GM18861 (cell line): ENCODE measurements around the gene AARS2.
"Not testable (repeated sequence)": the region's sequence is repeated elsewhere in the genome, so short reads cannot be mapped to it uniquely, and the experiment has no call there.

Source experiments
- ATAC-seq: cut with Tn5 transposase; IDR thresholded peaks from one replicate; pipeline ENCODE4 v1.9.1; 2021; ENCODE audit not compliant: unreplicated experiment

The AARS2 gene

GRCh38 chr6:44332585-44332984 lies 19.4 kb upstream of the AARS2 start:
- ATAC-seq = no peak

GRCh38 chr6:44329858-44330257 lies 16.7 kb upstream of the AARS2 start:
- ATAC-seq = no peak

GRCh38 chr6:44328203-44328602 lies 15.1 kb upstream of the AARS2 start:
- ATAC-seq = not testable (repeated sequence)

- no peak for ATAC-seq
Measured at GRCh38 chr6:44327760-44328159, 14.6 kb upstream of the AARS2 start.

GRCh38 chr6:44327096-44327495 lies 13.9 kb upstream of the AARS2 start:
- no peak for ATAC-seq

- no peak for ATAC-seq
Measured at GRCh38 chr6:44321210-44321609, 8.1 kb upstream of the AARS2 start.

GRCh38 chr6:44317136-44317631 lies 4.0 kb upstream of the AARS2 start:
- ATAC-seq = not testable (repeated sequence)

- ATAC-seq = no peak
Measured at GRCh38 chr6:44316481-44316880, 3.3 kb upstream of the AARS2 start.

GRCh38 chr6:44315951-44316350 lies 2.8 kb upstream of the AARS2 start:
- ATAC-seq = no peak

GRCh38 chr6:44315516-44315915 lies 2.4 kb upstream of the AARS2 start:
- ATAC-seq = no peak

GRCh38 chr6:44314657-44315056 lies 1.5 kb upstream of the AARS2 start:
- not testable (repeated sequence) for ATAC-seq

- no peak for ATAC-seq
Measured at GRCh38 chr6:44311767-44312166, 1.4 kb downstream of the AARS2 start.

- ATAC-seq = no peak
Measured at GRCh38 chr6:44311304-44311703, 1.8 kb downstream of the AARS2 start.

GRCh38 chr6:44310241-44310640 lies 2.9 kb downstream of the AARS2 start:
- ATAC-seq = no peak

GRCh38 chr6:44309631-44310030 lies 3.5 kb downstream of the AARS2 start:
- no peak for ATAC-seq

GRCh38 chr6:44309092-44309491 lies 4.1 kb downstream of the AARS2 start:
- no peak for ATAC-seq

- ATAC-seq = no peak
Measured at GRCh38 chr6:44307217-44307616, 5.9 kb downstream of the AARS2 start.

- ATAC-seq = no peak
Measured at GRCh38 chr6:44306710-44307109, 6.4 kb downstream of the AARS2 start.

GRCh38 chr6:44305200-44305725 lies 7.9 kb downstream of the AARS2 start:
- ATAC-seq = no peak

GRCh38 chr6:44304282-44305199 lies 8.6 kb downstream of the AARS2 start:
- ATAC-seq = no peak

- ATAC-seq = no peak
Measured at GRCh38 chr6:44303842-44304241, 9.3 kb downstream of the AARS2 start.

- no peak for ATAC-seq
Measured at GRCh38 chr6:44302856-44303255, 10.3 kb downstream of the AARS2 start.
